Esophagus squamous epithelium (tissue), 5 donors: ENCODE measurements around the gene RANGAP1. TPM values are rescaled to one million over a fixed set of nuclear protein-coding genes. Genes with fewer than 3 reads are reported as not detected.

ENCODE experiments used
- DNase-seq: peaks from one replicate; lab custom pipeline; 2025; lab: John Stamatoyannopoulos, UW
- H3K27ac ChIP-seq, 4 donors: fragments of 200-600 bp; sonication (generic); one replicate each; pipeline ENCODE4 v1.5.1; 2016 to 2019; ENCODE audit warnings: mild to moderate bottlenecking in 1 of 4
- H3K27me3 ChIP-seq, 4 donors: fragments of 200-600 bp; sonication (generic); 1 replicate in 3 of 4; 2 replicates in 1 of 4; pipeline versions ENCODE4 v1.5.1 to v1.6.0; 2017 to 2021; ENCODE audit warnings: antibody characterized with exemption in 1 of 4
- H3K36me3 ChIP-seq, 3 donors: fragments of 200-600 bp; sonication (generic); one replicate each; pipeline ENCODE4 v1.5.1; 2016 to 2019
- H3K4me1 ChIP-seq, 3 donors: fragments of 200-600 bp; sonication (generic); one replicate each; pipeline ENCODE4 v1.5.1; 2017 to 2019
- H3K4me3 ChIP-seq, 4 donors: fragments of 200-600 bp; sonication (generic); 1 replicate in 3 of 4; 2 replicates in 1 of 4; pipeline ENCODE4 v1.5.1; 2016 to 2019; ENCODE audit warnings: mild to moderate bottlenecking in 2 of 4, moderate library complexity in 1 of 4
- H3K9me3 ChIP-seq, 3 donors: fragments of 200-600 bp; sonication (generic); one replicate each; pipeline ENCODE4 v1.5.1; 2016 to 2019
- CTCF ChIP-seq, 6 experiments: fragments of 450-650 bp in 4 of 6; fragments of 200-600 bp in 2 of 6; sonication (generic) in 2 of 6; IDR thresholded peaks; one replicate each; pipeline ENCODE4 v1.5.1; 2016 to 2019; ENCODE audit warnings: antibody characterized with exemption in 6 of 6, mild to moderate bottlenecking in 4 of 6, moderate library complexity in 4 of 6
- POLR2A ChIP-seq, 4 donors: fragments of 450-650 bp; IDR thresholded peaks; one replicate each; pipeline ENCODE4 v1.6.1; 2017; ENCODE audit warnings: antibody characterized with exemption in 4 of 4, mild to moderate bottlenecking in 4 of 4, moderate library complexity in 3 of 4
- WGBS, 2 donors: methylation state at CpG; one replicate each; pipeline ENCODE4 v1.1.5; 2018; 5-methylcytosine and 5-hydroxymethylcytosine counted together
- intact Hi-C: fragments of 100-400 bp; cut with DNase I; formaldehyde crosslinking; loops from one replicate; pipeline ENCODE4 v1.15.0; 2022
- total RNA-seq, 4 donors: library from RNA; depleted of rRNA; stranded (reverse); fragments of >200 nt; gene quantifications; one replicate each; pipeline ENCODE4 v1.1.0, GENCODE V29; 2016
- donor health status: DM: yes; HTN: yes; CAD: no.

The RANGAP1 gene
- total RNA-seq: 10 to 100 TPM; 80.1 to 98.5 (median 84.5) TPM

GRCh38 chr22:41285820-41286638 lies at the start of gene RANGAP1:
TSS of gene RANGAP1 (minus strand) at chr22:41286187. CDS start at chr22:41281044, 5,143 bp downstream.
- H3K36me3 ChIP-seq: peaks cover under 1 to 33% (median 7%) of the 10 kb centered on the region in 3 donors
- no peaks in the 10 kb centered on the region for H3K27me3 ChIP-seq
- peak within 1 kb of the TSS; percentile 91 to 99 (median 96) for H3K27ac ChIP-seq
- 0% methylated on average over 9 to 32 of the region's 77 CpGs for WGBS, 2 donors
- H3K4me3 ChIP-seq: peak within 1 kb of the TSS; percentile 87 to 98 (median 90)
- DNase-seq: peak; percentile 97
- peak in 2 of 6 experiments; percentile 47 to 48 for TF ChIP-seq CTCF (IDR thresholded peaks at IDR 0.05)
- peak in 3 of 4 donors; percentile 69 to 77 (median 71) for TF ChIP-seq POLR2A (IDR thresholded peaks at IDR 0.05)
- H3K4me1 ChIP-seq: peaks cover 28 to 82% (median 35%) of the 10 kb centered on the region in 3 donors
- intact Hi-C loops: no loop called here
- no peaks in the 10 kb centered on the region for H3K9me3 ChIP-seq

- TF ChIP-seq POLR2A (IDR thresholded peaks at IDR 0.05): no peak
- H3K9me3 ChIP-seq: no peaks in the 10 kb centered on the region
- DNase-seq: no peak
- no peaks in the 10 kb centered on the region for H3K4me1 ChIP-seq
- intact Hi-C loops: no loop called here
- H3K27me3 ChIP-seq: no peaks in the 10 kb centered on the region
- H3K36me3 ChIP-seq: peaks cover 23 to 97% (median 33%) of the 10 kb centered on the region in 3 donors
- WGBS, 2 donors: 92 to 97% methylated on average over 6 to 7 of the region's 11 CpGs
- H3K4me3 ChIP-seq: no peak overlapping the region
- H3K27ac ChIP-seq: no peak overlapping the region
Observed at GRCh38 chr22:41334951-41335635, 49.1 kb upstream of the RANGAP1 start.

GRCh38 chr22:41334215-41334614 lies 48.2 kb upstream of the RANGAP1 start:
- Histone ChIP-seq H3K27ac (no peak overlapping the region), H3K27me3 (no peaks in the 10 kb centered on the region), H3K9me3 (no peaks in the 10 kb centered on the region), H3K4me1 (no peaks in the 10 kb centered on the region), H3K4me3 (no peak overlapping the region), H3K36me3 (peaks cover 18 to 97% (median 38%) of the 10 kb centered on the region in 3 donors)
- 92% methylated on average over 2 of the region's 3 CpGs; no CpG with 5 or more reads in 1 of the 2 donors for WGBS, 2 donors
- no peak for TF ChIP-seq CTCF (IDR thresholded peaks at IDR 0.05)
- no peak for TF ChIP-seq POLR2A (IDR thresholded peaks at IDR 0.05)
- intact Hi-C loops: no loop called here
- DNase-seq: no peak

- intact Hi-C loops: no loop called here
- peaks cover 18 to 96% (median 37%) of the 10 kb centered on the region in 3 donors for H3K36me3 ChIP-seq
- WGBS, 2 donors: 97 to 100% methylated on average over 3 of the region's 3 CpGs
Observed at GRCh38 chr22:41333806-41334205, 47.8 kb upstream of the RANGAP1 start.

More at GRCh38 chr22:41333806-41334205, 47.8 kb upstream of the RANGAP1 start:
- Histone ChIP-seq H3K27ac (no peak overlapping the region), H3K4me3 (no peak overlapping the region), H3K9me3 (no peaks in the 10 kb centered on the region), H3K4me1 (no peaks in the 10 kb centered on the region), H3K27me3 (no peaks in the 10 kb centered on the region)
- TF ChIP-seq POLR2A (IDR thresholded peaks at IDR 0.05) (no peak), CTCF (IDR thresholded peaks at IDR 0.05) (no peak)
- no peak for DNase-seq
